NCI-H2196 (cell line): ENCODE data around the gene NLRC3.
"Not testable (repeated sequence)": the region's sequence is repeated elsewhere in the genome, so short reads cannot be mapped to it uniquely, and the experiment has no call there.

Experiments used
- DNase-seq: peaks from one replicate; lab custom pipeline; 2025; ENCODE audit not compliant: unreplicated experiment; lab: John Stamatoyannopoulos, UW

Gene NLRC3

DNA sequence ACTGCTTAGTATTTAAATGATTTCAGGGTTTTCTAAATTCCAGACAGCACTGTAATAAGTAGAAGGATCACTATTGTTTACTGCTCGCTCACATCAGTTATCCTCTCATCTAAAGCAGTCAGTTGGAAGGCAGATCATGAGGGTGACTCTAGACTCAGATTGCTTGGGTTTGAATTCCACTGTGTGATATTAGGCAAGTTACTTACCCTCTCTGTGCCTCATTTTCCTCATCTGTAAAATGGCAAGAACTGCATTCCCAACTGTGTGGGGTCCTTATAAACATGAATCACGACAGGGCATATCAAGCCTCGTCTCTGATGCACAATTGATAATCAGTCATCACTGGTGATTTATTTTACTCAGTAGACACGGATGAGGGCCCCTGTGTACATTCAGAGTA is 61.3 kb downstream of the NLRC3 start:
- no peak for DNase-seq

DNA sequence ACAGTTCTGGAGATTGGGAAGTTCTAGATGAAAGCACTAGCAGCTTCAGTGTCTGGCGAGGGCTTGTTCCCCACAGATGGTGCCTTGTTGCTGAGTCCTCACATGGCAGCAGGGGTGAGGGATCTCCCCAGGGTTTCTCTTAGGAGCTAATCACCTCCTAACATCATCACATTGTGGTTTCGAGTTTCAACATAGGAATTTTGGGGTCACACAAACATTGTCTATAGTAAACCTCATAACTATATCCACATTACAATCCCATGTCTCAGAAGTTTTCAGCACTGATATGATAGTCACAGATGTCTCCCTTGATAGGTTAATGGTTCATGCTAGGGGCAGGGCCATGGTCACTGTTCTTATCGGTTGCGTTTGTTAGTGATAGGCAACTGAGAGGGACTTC is 62.6 kb downstream of the NLRC3 start:
- no peak for DNase-seq

DNA sequence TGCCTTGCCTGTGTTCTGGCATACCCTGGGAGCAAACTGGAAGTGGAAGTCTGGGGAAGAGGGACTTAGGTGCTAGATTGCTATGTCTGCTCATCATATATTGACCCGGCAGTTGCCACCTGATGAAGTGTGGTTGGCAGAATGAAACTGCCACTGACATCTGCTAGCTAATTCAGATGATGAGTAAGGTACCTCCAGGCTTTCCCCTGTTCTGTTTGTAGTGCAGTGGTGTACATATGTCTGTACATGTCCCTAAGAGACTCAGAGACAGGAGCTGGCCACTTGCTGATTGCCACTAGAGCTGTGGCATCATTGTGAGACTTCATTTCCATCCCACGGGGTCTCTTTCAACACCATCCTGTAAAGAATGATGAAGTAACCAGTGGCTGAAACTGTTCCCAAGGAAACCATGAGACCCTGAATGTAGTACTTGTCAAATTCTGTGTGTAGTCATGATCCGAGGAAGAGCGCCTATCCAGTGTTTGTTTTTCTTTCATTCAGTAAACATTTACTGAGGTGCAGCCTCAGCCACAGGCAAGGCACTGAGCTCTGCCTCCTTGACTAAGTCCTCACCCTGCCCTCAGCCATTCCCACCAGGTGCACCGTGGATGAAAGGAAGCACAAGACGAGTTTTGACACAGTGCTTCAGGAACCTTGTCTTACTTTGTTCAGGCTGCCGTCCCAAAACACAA is 63.2 kb downstream of the NLRC3 start:
- DNase-seq: no peak

DNA sequence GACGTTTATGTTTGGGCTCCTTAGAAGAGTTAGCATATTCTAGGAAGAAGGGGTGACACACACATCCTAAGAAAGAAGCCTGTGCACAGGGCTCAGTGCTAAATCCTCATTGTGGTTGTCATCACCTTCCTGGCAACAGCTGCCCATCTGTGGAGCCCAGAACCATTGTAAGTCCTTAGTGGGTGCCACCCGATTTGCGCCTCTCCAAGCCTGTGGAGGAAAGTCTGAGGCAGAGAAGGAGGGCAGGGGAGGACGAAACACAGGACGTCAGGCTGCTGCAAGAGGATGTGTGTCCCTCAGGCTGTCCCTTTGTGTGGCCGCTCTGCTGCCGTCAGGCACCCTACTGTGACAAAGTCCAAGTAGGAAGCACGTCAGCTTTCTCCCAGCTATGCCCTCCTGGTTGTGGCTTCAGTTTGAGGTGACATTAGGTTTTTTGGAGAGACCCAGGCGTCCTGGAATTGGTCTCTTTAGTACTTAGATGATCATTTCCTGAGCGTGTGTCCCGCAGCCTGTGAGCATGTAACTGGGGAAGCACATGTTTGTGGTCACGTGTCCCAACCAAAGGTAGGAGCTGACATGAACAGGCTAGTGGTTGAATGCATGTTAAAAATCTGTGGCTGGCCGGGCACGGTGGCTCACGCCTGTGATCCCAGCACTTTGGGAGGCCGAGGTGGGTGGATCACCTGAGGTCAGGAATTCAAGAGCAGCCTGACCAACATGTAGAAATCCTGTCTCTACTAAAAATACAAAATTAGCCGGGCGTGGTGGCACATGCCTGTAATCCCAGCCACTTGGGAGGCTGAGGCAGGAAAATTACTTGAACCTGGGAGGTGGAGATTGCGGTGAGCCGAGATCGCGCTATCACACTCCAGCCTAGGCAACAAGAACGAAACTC is 65.7 kb downstream of the NLRC3 start:
- DNase-seq: no peak

DNA sequence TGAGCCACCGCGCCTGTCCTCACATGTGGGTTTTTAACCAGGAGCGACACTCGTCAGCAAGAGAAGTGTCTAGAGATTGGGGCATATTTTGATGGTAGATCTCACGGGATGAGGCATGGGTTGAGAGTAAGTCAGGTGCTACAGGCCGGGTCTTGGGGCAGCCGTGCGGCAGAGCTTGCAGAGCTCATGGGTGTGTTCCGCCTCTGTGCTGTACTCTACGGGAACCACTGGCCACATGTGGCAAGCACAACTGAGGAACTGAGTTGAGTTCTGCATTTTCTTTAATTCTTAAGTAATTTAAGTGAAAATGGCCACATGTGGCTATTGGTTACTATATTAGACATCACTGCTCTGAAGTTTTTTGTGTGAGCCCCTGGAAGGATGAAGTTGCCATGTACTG is 66.8 kb downstream of the NLRC3 start:
- DNase-seq: no peak

DNA sequence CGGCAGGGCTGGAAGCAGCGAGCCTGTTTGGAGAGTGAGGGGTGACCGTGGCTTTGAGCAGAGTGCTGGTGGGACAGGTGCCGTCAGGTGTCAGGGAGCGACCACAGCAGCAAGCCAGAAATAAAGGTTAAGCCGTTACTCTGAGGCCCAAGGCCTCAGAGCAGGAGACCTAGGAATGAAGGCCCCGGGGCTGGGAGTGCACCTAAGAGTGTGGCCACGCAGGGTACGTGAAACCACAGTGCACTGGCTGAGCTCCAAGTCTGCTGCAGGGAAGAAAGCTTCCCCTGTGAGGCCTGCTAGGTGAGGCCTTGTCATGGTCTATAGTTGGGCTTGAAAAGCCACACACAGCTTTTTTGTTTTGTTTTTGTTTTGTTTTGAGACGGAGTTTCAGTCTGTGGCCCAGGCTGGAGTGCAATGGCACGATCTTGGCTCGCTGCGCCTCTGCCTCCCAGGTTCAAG is 67.7 kb downstream of the NLRC3 start:
- DNase-seq: peak; percentile 17

DNA sequence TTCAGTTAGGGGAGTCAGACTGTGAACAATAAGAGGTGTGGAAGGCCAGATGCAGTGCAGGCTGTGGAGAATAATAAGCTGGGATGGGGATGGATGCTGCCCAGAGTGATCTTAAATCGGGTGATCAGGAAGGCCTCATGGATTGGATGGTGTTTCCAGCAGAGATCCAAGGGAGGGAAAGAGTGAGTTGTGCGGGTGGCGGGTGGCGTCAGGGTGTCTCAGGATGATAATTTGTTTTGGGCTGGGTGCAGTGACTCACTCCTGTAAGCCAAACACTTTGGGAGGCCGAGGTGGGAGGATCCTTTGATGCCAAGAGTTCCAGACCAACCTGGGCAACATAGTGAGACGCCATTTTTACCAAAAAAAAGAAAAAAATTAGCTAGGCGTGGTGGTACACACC is 68.5 kb downstream of the NLRC3 start:
- no peak for DNase-seq

DNA sequence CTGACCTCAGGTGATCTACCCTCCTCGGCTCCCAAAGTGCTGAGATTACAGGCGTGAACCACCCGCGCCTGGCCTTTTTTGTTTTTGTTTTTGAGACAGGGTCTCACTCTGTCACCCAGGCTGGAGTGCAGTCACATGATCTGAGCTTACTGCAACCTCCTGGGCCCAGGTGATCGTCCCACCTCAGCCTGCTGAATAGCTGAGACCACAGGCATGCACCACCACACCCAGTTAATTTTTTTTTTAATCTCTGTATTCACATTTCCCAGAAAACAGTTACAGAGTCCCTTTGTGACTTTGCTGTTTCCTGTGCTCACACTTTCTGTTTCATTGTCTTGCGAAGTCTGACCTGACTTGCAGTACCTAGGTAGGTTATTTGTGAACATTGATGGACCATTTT is 73.7 kb downstream of the NLRC3 start:
- DNase-seq: no peak

DNA sequence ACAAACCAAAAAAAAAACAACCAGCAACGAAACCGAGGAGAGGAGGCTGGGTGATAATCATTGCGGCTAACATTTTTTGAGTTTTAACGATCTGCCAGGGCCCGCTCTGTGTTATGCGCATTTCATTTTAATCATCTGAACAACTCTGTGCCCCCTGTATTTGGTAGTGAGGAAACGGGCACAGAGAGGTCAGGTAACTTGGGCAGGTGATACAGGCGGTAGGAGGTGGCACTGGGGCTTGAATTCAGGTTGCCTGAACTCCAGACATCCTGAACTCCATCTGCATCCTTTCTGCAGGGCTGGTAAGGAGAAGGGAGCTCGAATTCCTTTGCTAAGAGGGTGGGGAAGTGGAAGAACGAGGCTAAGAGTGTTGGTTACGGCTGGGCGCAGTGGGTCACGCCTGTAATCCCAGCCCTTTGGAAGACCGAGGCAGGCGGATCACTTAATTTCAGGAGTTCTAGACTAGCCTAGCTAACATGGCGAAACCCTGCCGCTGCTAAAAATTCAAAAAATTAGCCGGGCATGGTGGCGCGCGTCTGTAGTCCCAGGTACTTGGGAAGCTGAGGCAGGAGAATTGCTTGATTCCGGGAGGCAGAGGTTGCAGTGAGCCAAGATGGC is 75.3 kb downstream of the NLRC3 start:
- no peak for DNase-seq

DNA sequence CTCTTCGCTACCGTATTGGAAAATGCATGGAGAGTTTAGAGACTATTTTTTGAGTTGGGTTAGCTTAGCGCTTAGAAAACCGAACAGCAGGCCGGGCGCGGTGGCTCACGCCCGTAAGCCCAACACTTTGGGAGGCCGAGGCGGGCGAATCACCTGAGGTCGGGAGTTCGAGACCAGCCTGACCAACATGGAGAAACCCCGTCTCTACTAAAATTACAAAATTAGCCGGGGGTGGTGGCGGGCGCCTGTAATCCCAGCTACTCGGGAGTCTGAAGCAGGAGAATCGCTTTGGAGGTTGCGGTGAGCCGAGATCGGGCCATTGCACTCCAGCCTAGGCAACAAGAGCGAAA is 75.8 kb downstream of the NLRC3 start:
- not testable (repeated sequence) for DNase-seq

DNA sequence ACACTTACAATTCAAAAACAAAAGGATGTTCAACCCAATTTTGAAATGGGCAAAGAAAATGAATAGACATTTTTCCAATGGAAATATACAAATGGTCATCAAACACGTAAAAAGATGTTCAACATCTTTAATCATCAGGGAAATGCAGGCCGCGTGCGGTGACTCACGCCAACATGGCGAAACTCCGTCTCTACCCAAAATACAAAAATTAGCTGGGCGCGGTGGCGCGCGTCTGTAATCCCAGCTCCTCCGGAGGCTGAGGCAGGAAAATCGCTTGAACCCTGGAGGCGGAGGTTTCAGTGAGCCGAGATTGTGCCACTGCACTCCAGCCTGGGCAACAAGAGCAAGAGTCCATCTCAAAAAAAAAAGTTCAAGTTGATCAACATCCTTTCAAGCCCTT is 78.2 kb downstream of the NLRC3 start:
- no peak for DNase-seq

DNA sequence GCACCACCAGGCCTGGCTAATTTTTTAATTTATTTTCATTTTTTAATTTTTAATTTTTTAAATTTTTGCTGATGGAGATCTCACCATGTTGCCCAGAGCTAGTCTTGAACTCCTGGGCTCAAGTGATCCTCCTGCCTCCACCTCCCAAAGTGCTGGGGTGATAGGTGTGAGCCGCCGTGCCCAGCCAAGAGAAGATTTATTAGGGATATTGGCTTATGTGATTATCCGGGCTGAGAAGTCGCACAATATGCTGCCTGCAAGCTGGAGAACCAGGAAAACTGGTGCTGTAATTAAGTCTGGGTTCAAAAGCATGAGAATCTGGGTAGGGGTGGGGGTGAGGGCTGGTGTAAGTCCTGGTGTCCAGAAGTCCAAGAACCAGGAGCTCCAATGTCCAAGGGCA is 79.4 kb downstream of the NLRC3 start:
- DNase-seq: no peak

DNA sequence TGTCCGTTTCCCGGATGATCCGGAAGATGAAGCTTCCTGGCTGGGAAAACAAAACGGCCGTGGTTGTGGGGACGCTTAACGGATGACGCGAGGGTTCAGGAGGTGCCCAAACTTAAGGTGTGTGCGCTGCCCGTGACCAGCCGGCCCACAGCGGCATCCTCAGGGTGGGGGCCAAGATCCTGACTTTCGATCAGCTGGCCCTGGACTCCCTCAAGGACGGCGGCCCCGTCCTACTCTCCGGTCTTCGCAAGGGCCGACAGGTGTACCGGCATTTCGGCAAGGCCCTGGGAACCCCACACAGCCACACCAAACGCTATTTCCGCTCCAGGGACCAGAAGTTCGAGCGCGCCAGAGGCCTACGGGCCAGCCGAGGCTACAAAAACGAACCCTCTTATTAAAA is 80.8 kb downstream of the NLRC3 start:
- DNase-seq: no peak

DNA sequence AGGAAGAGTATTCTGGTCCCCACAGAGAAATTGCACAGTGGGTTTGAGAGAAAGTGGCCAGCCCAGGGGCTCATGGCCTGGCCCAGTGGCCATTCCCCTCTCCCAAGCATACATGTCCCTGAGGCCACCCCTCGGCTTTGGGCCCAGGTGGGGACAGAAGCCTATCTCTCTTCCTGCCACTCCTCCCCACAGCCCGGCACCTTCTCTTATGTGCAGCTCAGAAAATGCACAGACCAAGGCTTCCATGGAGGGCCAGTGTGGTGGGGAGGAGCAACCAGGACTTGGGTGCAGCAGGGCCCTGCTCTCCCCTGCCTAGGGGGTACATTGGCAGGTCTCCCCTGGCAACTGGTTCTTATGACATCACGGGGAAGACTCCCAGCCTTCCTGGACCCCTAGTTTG is 82.0 kb downstream of the NLRC3 start, which contains the start of gene C16orf90:
Gene C16orf90, minus strand, starts transcription at position 314 of the 400 bp plus-strand sequence. Its CDS starts 68 bp downstream, at position 246.
- DNase-seq: no peak

DNA sequence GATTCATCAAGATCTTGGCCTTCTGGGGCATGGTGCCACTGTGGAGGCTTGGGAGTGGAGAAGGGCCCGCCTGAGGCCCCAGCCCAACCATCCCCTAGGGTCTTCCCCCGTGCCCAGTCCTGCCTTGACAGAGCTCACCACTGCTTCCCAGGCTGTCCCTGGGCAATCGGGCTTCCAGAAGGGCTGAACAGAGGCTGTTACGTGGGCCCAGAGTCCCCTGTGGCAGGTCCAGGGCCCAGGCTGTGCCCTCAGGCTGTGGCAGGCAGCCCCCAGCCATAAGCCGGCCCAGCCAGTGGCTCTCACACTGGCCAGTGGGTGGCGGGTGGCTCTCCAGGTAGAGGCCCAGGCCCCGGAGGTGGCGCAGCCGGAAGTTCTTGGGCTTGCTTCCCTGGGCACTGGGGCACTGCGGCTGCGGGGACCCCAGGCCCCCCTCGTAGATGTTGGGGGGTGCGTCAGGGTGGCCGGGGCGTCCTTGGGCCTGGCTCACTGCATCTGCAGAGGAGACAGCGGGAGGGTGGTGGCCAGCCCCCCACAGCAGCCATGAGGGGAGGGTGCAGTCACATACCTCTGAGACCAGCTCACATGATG is 82.7 kb downstream of the NLRC3 start:
- no peak for DNase-seq

DNA sequence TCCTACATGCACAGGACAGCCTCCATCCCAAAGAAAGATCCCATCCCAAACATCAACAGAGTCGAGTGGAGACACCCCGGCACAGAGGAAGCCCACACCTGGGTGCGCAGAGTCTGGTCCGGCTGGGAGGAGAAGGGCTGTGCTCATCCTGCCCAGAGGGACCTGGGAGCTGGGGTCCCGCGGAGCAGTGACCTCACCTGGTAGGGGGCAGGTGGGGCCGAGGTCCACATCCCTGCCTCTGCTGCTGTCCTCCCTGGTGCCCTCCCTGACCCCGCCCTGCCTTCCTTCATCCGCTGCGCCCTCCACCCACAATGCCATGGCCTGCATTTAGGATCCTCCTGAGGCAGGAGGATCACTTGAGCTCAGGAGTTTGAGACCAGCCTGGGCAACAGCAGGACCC is 84.8 kb downstream of the NLRC3 start:
- DNase-seq: no peak

DNA sequence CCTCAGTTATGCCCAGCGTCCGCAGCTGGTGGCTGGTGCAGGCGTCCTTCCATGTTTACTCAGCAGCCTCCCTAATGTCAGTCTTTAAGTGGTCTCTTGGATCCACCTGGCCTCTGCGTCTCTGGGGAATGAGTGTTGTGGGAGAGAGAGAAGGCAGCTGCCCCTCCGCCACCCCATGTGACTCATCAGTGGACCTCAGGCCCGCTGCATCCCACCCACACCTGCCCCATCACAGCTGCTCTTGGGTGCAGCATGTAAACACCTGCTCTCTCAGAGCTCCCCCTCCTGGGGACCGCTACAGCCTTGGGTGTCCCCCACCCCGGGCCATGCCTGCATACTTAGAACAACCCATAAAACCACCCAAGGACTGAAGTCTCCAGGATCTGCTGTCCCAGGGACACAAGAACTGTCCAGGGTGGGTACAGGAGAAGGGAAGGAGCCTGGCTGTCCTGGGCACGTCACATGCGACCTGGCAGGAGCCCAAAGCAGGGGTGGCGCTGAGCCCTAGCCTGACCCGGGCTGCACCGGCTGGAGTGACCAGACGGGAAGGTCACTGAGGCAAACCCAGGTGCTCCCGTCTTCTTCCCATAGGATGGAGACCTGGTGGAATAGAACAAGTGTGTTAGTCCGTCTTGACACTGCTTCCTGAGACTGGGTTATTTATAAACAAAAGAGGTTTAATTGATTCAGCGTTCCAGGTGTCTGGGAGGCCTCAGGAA is 86.1 kb downstream of the NLRC3 start:
- no peak for DNase-seq
